Measurements from ENCODE around the gene NDUFB6. TPM values are rescaled to one million over a fixed set of nuclear protein-coding genes. Genes with fewer than 3 reads are reported as not detected.

Gene NDUFB6
- total and polyA plus RNA-seq, 2 experiments from 2014 or later: 50.3 to 251 TPM

GRCh38 chr9:32577316-32577715 is 4.4 kb upstream of the NDUFB6 start:
- Histone ChIP-seq H3K36me3 (no peaks in the 10 kb centered on the region), H3K27ac (no peak overlapping the region), H3K27me3 (no peaks in the 10 kb centered on the region), H3K9me3 (ENCODE audit: low read depth) (no peaks in the 10 kb centered on the region), H3K4me3 (no peak overlapping the region), H3K4me1 (ENCODE audit: low read depth) (peaks cover 14% of the 10 kb centered on the region)
- no peak for TF ChIP-seq CTCF (IDR thresholded peaks at IDR 0.05; ENCODE audit: low read depth, low read length)
- no peak for DNase-seq (ENCODE audit: low read depth in 1 of 2, low spot score in 1 of 2)

- no peak for DNase-seq (ENCODE audit: low read depth in 1 of 2, low spot score in 1 of 2)
- TF ChIP-seq CTCF (IDR thresholded peaks at IDR 0.05; ENCODE audit: low read depth, low read length): no peak
Observed at GRCh38 chr9:32574858-32575257, 1.9 kb upstream of the NDUFB6 start.

GRCh38 chr9:32573821-32574220 is 862 bp upstream of the NDUFB6 start:
- Histone ChIP-seq H3K27me3 (no peaks in the 10 kb centered on the region), H3K9me3 (ENCODE audit: low read depth) (no peaks in the 10 kb centered on the region), H3K27ac (peak overlapping the region; percentile 99), H3K4me1 (ENCODE audit: low read depth) (peaks cover 11% of the 10 kb centered on the region), H3K36me3 (no peaks in the 10 kb centered on the region), H3K4me3 (peak overlapping the region; percentile 81)
- TF ChIP-seq CTCF (IDR thresholded peaks at IDR 0.05; ENCODE audit: low read depth, low read length): no peak
- no peak for DNase-seq (ENCODE audit: low read depth in 1 of 2, low spot score in 1 of 2)

More at GRCh38 chr9:32574858-32575257, 1.9 kb upstream of the NDUFB6 start:
- Histone ChIP-seq H3K4me1 (ENCODE audit: low read depth) (peaks cover 11% of the 10 kb centered on the region), H3K27ac (no peak overlapping the region), H3K27me3 (no peaks in the 10 kb centered on the region), H3K9me3 (ENCODE audit: low read depth) (no peaks in the 10 kb centered on the region), H3K36me3 (no peaks in the 10 kb centered on the region), H3K4me3 (no peak overlapping the region)

- DNase-seq (ENCODE audit: low read depth in 1 of 2, low spot score in 1 of 2): peak; percentile 81 to 87
- H3K27me3 ChIP-seq: no peaks in the 10 kb centered on the region
- peak overlapping the region; percentile 99 for H3K27ac ChIP-seq
- no peaks in the 10 kb centered on the region for H3K36me3 ChIP-seq
- TF ChIP-seq CTCF (IDR thresholded peaks at IDR 0.05; ENCODE audit: low read depth, low read length): peak; percentile 67
- peak overlapping the region; percentile 81 for H3K4me3 ChIP-seq
- H3K9me3 ChIP-seq (ENCODE audit: low read depth): no peaks in the 10 kb centered on the region
- H3K4me1 ChIP-seq (ENCODE audit: low read depth): peaks cover 11% of the 10 kb centered on the region
Observed at GRCh38 chr9:32571969-32572899, 725 bp downstream of the NDUFB6 start.

GRCh38 chr9:32570262-32570661 is 2.7 kb downstream of the NDUFB6 start:
- Histone ChIP-seq H3K9me3 (ENCODE audit: low read depth) (no peaks in the 10 kb centered on the region), H3K27me3 (no peaks in the 10 kb centered on the region), H3K36me3 (peaks cover 14% of the 10 kb centered on the region), H3K4me3 (no peak overlapping the region), H3K4me1 (ENCODE audit: low read depth) (peaks cover 11% of the 10 kb centered on the region), H3K27ac (no peak overlapping the region)
- TF ChIP-seq CTCF (IDR thresholded peaks at IDR 0.05; ENCODE audit: low read depth, low read length): no peak
- no peak for DNase-seq (ENCODE audit: low read depth in 1 of 2, low spot score in 1 of 2)
